GM18870 (cell line): ENCODE results near the gene IRF4.

Experiments used
- ATAC-seq: cut with Tn5 transposase; IDR thresholded peaks from one replicate; pipeline ENCODE4 v1.9.1; 2021; ENCODE audit warnings: moderate library complexity; ENCODE audit not compliant: unreplicated experiment

IRF4 gene

GRCh38 chr6:381742-382461, 9.7 kb upstream of the IRF4 start:
- ATAC-seq = no peak

DNA sequence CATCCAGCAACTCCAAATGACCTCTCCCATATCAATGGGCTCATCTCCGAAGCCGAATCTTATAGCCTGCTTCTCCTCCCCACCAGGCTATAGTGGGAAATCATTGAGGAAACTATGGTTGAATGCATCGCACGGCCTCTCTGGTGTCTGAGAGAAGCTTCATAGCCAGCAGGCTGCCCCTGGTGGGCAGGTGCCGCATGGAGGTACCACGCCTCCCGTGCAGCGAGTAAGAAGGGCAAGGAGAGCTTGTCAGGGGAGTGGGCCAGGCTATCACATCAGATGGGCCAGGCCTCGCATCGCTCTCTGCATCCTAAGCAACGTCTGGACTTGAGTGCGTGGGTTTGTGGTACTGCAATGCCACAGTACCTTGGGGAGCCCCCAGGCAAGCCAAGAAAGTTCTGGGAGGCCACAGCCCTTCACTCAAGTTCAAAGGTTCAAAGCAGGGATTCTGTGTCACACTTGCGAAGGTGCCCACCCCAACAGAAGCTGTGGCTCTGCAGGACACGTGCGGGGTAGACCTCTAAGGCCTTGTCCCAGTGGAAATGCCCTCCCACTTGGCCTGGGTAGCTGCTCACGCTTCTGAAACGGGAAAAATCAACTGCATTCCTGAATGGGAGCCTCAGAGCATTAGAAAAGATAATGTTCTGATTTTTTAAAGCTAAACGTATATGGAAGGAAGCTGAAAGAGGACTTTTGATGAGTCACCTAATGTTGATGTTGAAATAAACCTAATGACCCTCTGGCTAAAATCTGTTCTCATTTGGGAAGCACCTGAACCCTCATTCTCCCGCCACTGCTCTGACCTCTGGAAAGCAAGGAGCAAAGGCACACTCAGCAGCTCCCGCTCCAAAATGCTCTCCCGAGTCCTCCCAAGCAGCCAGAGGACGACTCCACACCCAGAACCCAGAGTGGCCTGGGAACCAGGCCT, 8.4 kb upstream of the IRF4 start:
- ATAC-seq = no peak

- ATAC-seq = no peak
Measured at GRCh38 chr6:383856-384255, 7.7 kb upstream of the IRF4 start.

- no peak for ATAC-seq
Measured at GRCh38 chr6:384898-385297, 6.7 kb upstream of the IRF4 start.

GRCh38 chr6:385614-386013, 5.9 kb upstream of the IRF4 start:
- no peak for ATAC-seq

- no peak for ATAC-seq
Measured at GRCh38 chr6:386688-387266, 4.8 kb upstream of the IRF4 start.

DNA sequence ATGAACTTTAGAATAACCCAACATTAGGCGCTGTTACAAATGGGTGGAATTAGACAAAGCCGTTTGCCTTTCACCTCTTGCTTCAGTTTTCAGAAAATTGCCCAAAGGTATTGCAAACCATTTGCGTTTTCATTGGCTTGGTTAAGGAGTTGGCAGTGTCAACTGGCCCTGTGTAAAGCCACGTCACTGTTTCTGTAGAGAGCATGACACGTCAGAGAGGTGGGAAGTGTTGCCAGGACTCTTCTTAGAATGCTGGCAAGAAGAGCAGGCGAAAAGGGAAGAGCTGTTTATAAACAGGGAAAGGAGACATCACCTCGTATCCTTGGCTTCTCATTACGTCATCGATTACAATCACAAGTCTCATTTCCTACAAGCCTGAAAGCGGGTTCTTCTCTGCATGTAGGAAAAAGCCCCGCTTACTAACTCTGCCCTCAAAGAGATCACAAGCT, 4.2 kb upstream of the IRF4 start:
- ATAC-seq = no peak

DNA sequence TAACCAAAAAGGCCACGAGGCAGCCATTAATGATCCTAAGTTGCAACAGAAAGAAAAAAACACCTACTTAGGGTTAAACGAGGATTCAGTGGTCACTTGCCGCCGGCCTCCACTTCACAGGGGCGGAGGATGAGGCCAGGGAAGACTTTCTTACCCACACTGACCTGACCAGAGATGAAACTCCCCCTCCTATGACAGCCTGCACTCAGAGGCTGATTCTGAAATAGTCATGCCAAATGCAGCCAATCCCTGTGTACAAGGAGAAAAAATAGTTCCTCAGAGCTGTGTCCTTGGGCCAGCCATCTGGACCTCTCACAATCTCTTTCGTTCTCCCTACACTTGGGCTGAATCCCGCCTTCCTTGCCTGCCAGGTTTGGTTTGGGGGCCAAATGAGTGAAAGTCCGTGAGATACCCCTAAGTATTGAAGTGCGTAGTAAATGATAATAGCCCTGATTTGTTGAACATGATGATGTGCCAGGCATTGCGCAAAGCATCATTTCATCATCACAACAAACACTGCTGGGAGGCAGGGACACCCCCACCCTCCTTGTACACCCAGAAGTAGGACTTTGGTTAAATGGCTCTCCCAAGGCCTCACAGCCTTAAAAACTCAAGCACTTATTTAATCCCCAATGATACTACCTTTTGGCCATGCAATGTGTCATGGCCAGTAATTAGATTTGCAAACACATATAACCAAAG, 3.2 kb upstream of the IRF4 start:
- ATAC-seq = no peak

DNA sequence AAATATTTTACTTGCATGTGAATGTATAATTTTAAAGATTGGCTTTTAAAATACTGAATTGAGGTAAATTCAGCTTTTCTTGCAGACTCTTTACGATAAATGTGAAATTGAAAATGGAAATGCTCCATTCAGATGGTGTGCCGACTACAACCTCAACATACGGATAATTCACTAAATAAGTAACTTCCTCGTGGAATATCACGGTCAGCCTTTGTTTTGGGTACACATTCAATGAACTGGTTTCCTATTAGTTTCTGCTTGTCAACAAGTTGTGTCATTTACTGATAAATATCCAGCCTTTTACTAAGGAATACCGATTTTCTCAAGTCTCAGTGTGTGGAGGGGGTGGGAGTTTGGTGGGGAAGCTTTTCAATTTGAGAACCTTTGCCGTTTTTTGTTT, 2.4 kb upstream of the IRF4 start:
- no peak for ATAC-seq

GRCh38 chr6:389622-390021, 1.9 kb upstream of the IRF4 start:
- peak; percentile 44 for ATAC-seq

GRCh38 chr6:390914-391558, 516 bp upstream of the IRF4 start:
- ATAC-seq = no peak

- no peak for ATAC-seq
Measured at GRCh38 chr6:392441-393390, 1.2 kb downstream of the IRF4 start.

- no peak for ATAC-seq
Measured at GRCh38 chr6:393391-394221, 2.1 kb downstream of the IRF4 start.

DNA sequence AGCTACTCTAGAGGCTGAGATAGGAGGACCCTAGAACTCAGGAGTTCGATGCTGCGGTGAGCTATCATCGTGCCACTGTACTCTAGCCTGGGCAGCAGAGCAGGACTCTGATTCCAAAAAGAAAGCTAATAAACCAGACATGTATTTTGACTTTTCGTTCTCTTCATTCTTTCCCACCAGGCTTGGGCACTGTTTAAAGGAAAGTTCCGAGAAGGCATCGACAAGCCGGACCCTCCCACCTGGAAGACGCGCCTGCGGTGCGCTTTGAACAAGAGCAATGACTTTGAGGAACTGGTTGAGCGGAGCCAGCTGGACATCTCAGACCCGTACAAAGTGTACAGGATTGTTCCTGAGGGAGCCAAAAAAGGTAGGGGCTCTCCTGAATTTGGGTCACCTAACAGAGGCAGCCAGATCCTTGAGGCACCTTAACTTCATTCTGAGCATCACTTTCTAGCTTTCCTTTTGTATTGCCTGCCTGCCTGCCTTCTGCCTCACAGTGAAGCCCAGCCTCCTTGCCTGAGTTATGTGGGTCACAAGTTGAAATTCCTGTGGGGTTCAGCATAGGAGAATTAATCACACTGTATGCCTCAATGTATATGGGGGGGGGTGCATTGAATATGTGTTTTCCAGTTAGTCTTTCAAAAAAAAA, 3.2 kb downstream of the IRF4 start:
- ATAC-seq = no peak

GRCh38 chr6:395432-396125, 4.0 kb downstream of the IRF4 start:
- no peak for ATAC-seq

GRCh38 chr6:396126-396520, 4.6 kb downstream of the IRF4 start:
- no peak for ATAC-seq

DNA sequence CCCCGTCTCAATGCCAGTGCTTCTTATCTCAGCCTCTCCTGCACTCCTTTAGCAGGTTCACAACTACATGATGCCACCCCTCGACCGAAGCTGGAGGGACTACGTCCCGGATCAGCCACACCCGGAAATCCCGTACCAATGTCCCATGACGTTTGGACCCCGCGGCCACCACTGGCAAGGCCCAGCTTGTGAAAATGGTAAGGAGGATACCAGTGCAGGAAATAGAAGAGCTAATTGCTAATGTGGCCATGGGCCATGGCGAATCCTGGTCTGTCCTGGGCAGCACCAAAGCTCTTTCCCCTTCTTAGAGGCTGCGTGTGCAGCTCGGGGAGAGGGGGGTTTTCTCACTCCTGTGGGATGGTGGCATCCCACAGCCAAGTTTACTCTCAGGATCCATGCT, 5.5 kb downstream of the IRF4 start:
- no peak for ATAC-seq

DNA sequence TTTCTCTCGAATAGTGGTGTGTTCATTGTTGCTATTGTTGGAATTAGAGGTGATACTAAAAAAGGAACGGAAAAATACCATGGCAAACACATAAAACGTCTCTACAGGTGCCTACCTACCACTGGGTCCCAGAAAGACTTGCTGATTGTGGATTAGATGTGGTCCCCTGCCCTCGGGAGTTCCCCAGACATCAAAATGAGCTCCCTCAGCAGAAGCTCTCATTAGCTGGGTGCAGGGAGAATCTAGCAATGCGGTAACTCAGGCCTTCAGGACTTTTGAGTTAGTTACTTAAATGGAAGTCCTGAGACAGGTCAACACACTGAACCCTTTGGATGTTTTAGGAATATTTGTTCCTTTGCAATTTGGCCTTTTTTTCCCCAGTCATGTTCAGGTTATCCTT, 6.1 kb downstream of the IRF4 start:
- ATAC-seq = no peak
